Effector memory CD8-positive, alpha-beta T cell (primary cell): ENCODE results near the gene PTGR3.
A peak's percentile ranks its signal among the peaks of the same experiment; 100 is the strongest.

Experiments used
- ATAC-seq: fragments of 150-1000 bp; cut with Tn5 transposase; replicated peaks from 2 replicates; pipeline ENCODE4 v1.10.0; 2021; ENCODE audit warnings: mild to moderate bottlenecking, moderate library complexity
- DNase-seq, 3 experiments: peaks; one replicate each; pipeline ENCODE4 v3.0.0; 2021
- H3K27ac Mint-ChIP-seq, 2 donors: one replicate each; pipeline ENCODE4 v1.8.0; 2022; ENCODE audit warnings: mild to moderate bottlenecking in 2 of 2, mixed read lengths in 2 of 2, moderate library complexity in 2 of 2
- H3K27me3 Mint-ChIP-seq, 2 donors: one replicate each; pipeline ENCODE4 v1.8.0; 2022; ENCODE audit warnings: mixed read lengths in 2 of 2
- H3K36me3 Mint-ChIP-seq: one replicate; pipeline ENCODE4 v1.8.0; 2022; ENCODE audit warnings: mild to moderate bottlenecking, moderate library complexity, mixed read lengths; ENCODE audit not compliant: insufficient read depth
- H3K4me1 Mint-ChIP-seq, 2 donors: one replicate each; pipeline ENCODE4 v1.8.0; 2022; ENCODE audit warnings: low read depth in 2 of 2, mixed read lengths in 2 of 2
- H3K4me3 Mint-ChIP-seq, 2 donors: one replicate each; pipeline ENCODE4 v1.8.0; 2022; ENCODE audit warnings: mild to moderate bottlenecking in 2 of 2, mixed read lengths in 2 of 2, moderate library complexity in 2 of 2
- H3K9me3 Mint-ChIP-seq, 2 donors: one replicate each; pipeline ENCODE4 v1.8.0; 2022; ENCODE audit warnings: mixed read lengths in 2 of 2

The PTGR3 gene

DNA sequence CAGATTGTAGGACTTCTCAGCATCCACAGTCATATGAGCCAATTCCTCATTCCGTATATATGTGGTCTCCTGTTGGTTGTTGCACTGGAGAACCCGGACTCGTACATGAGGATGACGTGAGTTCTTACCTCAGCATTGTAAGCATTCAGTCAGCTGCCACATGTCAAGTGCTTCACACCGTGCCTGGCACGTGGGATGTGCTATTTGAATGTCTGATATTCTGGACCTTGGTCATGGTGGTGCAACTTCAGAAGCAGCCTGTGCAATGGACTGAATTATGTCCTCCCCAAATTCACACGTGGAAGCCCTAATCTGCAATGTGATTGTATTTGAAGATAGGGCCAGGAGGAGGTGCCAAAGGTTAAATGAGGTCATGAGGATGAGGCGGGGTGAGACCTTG is 32.1 kb downstream of the PTGR3 start:
- Mint-ChIP-seq H3K27me3 (no peaks in the 10 kb centered on the region), H3K36me3 (no peaks in the 10 kb centered on the region), H3K27ac (no peak overlapping the region), H3K4me3 (no peak overlapping the region), H3K4me1 (peaks cover 0 to 11% of the 10 kb centered on the region in 2 donors), H3K9me3 (no peaks in the 10 kb centered on the region)
- DNase-seq: no peak
- no peak for ATAC-seq

DNA sequence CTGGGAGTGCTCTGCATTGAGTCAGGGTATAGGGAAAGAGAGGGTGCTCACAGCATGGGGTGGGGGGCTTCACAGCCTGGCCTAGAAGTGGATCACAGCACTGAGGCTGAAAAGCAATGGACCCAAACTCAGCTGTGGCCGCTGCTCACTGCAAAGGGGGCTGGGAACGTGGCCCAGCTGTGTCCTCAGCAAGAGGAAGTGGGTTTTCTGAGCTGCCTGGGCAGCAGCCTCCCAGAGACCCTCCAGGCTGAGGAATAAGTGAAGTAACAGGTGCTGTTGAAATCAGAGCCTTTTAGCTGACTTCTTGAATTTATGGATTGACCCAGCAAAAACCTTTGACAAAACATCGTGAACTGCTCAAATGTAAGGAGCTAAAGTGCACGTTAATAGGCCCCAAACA is 35.2 kb downstream of the PTGR3 start:
- Mint-ChIP-seq H3K27me3 (no peaks in the 10 kb centered on the region), H3K9me3 (no peaks in the 10 kb centered on the region), H3K36me3 (no peaks in the 10 kb centered on the region), H3K4me3 (no peak overlapping the region), H3K4me1 (peaks cover 0 to 11% of the 10 kb centered on the region in 2 donors), H3K27ac (no peak overlapping the region)
- no peak for DNase-seq
- ATAC-seq: no peak

DNA sequence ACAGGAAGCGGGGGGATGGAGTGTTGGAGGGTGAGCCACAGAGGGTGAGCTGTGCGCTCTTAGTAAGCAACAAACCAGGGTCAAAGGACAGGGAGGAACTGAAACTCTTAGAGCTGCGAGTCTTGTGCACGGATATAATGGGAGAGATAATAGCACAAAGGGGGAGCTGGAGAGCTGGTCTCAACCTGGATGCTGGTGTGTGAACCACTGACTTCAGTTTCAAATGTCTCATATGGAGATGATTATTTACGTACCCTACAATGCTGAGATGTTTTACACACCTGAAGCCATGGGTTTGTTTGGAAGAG is 35.9 kb downstream of the PTGR3 start:
- H3K27me3 Mint-ChIP-seq: no peaks in the 10 kb centered on the region
- no peak overlapping the region for H3K4me3 Mint-ChIP-seq
- DNase-seq (no peak), ATAC-seq (peak; percentile 37)
- H3K9me3 Mint-ChIP-seq: no peaks in the 10 kb centered on the region
- H3K36me3 Mint-ChIP-seq: no peaks in the 10 kb centered on the region
- peak overlapping the region in 1 of 2 donors; percentile 7 for H3K27ac Mint-ChIP-seq
- H3K4me1 Mint-ChIP-seq: peaks cover 0 to 11% of the 10 kb centered on the region in 2 donors

DNA sequence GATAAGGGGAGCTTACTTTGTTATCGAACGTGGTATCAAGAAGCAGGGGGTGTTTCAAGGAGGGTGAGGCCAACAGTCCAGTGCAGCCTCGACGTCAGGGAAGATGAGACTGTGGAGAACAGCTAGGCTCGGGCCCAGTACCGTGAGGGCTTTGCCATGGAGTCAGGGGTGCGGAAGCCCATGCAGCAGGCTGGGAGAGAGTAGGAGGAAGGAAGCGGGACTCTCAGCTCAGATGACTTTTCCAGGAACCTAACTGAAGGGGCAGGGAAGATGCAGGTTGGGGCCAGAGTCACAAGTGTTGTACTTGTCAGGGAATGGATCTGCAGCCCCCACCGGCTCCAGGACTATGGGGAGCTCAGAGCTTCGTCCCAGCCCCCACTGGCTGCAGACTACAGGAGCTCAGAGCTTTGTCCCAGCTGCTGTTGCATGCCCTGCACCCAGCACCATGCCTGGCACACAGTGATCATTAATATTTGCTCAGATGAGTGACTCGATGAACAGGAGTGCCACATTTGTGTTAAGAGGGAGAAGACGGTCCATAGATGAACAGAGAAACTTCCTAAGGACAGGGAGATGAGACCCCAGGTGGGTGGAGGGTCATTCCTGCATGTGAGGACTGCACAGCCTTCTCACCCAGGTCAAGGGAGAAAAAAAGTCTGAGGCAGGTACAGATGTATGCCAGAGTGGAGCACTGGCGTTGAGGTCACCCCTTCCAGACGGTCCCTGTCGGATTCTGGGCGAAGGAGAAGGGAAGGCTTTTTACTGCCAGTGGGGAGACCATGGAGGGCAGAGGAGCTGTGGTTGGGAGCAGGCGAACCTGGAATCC is 36.4 kb downstream of the PTGR3 start:
- H3K36me3 Mint-ChIP-seq: no peaks in the 10 kb centered on the region
- H3K9me3 Mint-ChIP-seq: no peaks in the 10 kb centered on the region
- peak overlapping the region in 1 of 2 donors; percentile 7 for H3K27ac Mint-ChIP-seq
- peaks cover 0 to under 1% of the 10 kb centered on the region in 2 donors for H3K27me3 Mint-ChIP-seq
- ATAC-seq (no peak), DNase-seq (no peak)
- peaks cover 0 to 11% of the 10 kb centered on the region in 2 donors for H3K4me1 Mint-ChIP-seq
- H3K4me3 Mint-ChIP-seq: no peak overlapping the region

DNA sequence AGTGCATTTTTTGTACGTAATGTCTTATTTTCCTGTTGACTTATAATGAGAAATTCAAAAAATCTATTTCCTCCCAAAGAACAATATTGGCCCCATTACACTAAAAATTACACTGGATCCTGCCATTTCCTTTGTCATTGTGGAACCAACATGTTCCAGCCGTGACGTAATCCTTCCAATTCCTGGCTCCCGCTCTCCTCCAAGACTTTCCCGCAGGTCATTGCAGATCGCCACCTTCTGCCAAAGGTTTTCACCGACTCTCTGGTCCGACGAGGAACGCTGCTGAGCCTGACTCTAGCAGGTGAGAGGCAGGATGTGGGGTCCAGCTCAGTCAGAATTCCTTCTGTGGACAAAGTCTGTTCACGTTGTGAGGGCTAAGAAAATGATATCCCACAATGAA is 38.0 kb downstream of the PTGR3 start:
- ATAC-seq (no peak), DNase-seq (no peak)
- H3K4me3 Mint-ChIP-seq: no peak overlapping the region
- H3K4me1 Mint-ChIP-seq: peaks cover 0 to 9% of the 10 kb centered on the region in 2 donors
- peaks cover 0 to 14% of the 10 kb centered on the region in 2 donors for H3K27me3 Mint-ChIP-seq
- H3K9me3 Mint-ChIP-seq: no peaks in the 10 kb centered on the region
- H3K27ac Mint-ChIP-seq: no peak overlapping the region
- H3K36me3 Mint-ChIP-seq: no peaks in the 10 kb centered on the region

DNA sequence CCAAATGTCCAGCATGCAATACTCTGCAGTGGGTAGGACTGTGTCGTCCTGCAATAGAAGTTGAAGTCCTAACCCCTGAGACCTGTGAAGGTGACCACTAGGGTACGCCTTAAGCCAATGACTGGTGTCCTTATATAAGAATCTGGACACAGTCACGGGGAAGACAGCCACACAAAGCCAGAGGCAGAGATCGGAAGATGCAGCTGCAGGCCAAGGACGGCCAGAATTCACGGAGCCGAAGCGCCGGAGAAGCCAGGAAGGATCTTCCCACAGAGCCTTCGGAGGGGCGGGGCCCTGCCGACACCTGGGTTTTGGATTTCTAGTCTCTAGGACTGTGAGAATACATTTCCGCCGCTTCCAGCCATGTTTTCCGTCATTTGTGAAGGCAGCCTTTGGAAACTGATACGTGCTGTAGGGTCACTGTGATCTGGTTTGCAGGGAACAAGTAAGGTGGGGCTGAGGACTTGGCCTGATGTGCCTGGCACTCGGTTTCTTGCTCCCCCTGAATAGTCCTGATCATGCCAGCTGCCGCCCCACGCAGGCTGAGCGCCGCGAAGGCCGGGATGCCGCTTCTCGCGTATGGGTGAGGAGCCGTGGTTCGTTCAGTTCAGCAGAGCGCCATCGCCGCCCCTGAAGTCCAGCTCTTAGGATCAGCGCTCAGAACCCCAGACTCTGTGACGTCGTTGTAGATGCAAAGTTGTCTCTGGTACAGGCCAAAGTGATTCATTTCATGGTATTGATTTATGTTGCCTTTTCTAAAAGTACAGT is 38.7 kb downstream of the PTGR3 start:
- no peak overlapping the region for H3K27ac Mint-ChIP-seq
- no peaks in the 10 kb centered on the region for H3K36me3 Mint-ChIP-seq
- peaks cover 0 to 14% of the 10 kb centered on the region in 2 donors for H3K27me3 Mint-ChIP-seq
- ATAC-seq (no peak), DNase-seq (no peak)
- no peaks in the 10 kb centered on the region for H3K9me3 Mint-ChIP-seq
- peaks cover 0 to 9% of the 10 kb centered on the region in 2 donors for H3K4me1 Mint-ChIP-seq
- no peak overlapping the region for H3K4me3 Mint-ChIP-seq

DNA sequence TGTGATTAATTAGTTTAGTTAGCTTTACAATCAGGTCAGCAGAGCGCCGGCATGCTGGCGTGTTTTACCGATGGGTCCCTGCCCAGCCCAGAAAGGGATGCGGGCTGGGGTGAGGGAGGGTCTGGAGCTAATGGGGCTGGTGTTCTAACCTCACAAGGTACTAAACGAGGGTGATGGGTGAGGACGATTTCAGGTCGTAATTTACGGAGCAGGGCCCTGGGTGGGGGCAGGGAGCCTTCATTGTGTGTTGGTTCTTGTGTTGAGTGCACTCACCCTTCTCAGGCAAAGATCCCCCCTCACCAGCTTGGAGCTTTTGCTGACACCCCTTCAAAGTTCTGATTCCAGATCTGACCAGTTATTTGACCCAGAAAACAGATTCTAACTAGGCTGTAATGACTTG is 39.5 kb downstream of the PTGR3 start:
- DNase-seq (no peak), ATAC-seq (no peak)
- H3K27ac Mint-ChIP-seq: no peak overlapping the region
- peaks cover 0 to 9% of the 10 kb centered on the region in 2 donors for H3K4me1 Mint-ChIP-seq
- peaks cover 0 to 14% of the 10 kb centered on the region in 2 donors for H3K27me3 Mint-ChIP-seq
- H3K36me3 Mint-ChIP-seq: no peaks in the 10 kb centered on the region
- H3K9me3 Mint-ChIP-seq: no peaks in the 10 kb centered on the region
- no peak overlapping the region for H3K4me3 Mint-ChIP-seq

DNA sequence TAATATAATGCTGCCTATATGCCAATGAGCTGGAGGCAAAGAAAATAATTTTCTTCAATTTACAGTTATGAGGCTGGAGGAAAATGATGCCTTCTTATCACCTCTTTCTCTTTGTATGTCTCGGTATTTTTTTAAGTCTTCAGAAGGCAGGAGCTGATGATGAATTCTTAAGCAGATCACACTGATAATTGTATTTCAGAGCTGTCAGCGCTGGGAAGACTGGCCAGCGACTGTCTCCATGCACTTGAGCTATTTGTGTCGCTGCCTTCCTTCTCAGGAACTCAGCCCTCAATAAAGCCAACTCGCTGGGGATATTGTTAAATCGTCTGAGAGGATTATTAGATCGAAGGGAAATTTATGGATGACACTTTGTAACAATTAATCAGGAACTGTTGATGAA is 40.3 kb downstream of the PTGR3 start:
- Mint-ChIP-seq H3K9me3 (no peaks in the 10 kb centered on the region), H3K36me3 (no peaks in the 10 kb centered on the region), H3K4me3 (no peak overlapping the region), H3K27ac (no peak overlapping the region), H3K4me1 (peaks cover 0 to 9% of the 10 kb centered on the region in 2 donors), H3K27me3 (peaks cover 0 to 18% of the 10 kb centered on the region in 2 donors)
- DNase-seq (no peak), ATAC-seq (no peak)

DNA sequence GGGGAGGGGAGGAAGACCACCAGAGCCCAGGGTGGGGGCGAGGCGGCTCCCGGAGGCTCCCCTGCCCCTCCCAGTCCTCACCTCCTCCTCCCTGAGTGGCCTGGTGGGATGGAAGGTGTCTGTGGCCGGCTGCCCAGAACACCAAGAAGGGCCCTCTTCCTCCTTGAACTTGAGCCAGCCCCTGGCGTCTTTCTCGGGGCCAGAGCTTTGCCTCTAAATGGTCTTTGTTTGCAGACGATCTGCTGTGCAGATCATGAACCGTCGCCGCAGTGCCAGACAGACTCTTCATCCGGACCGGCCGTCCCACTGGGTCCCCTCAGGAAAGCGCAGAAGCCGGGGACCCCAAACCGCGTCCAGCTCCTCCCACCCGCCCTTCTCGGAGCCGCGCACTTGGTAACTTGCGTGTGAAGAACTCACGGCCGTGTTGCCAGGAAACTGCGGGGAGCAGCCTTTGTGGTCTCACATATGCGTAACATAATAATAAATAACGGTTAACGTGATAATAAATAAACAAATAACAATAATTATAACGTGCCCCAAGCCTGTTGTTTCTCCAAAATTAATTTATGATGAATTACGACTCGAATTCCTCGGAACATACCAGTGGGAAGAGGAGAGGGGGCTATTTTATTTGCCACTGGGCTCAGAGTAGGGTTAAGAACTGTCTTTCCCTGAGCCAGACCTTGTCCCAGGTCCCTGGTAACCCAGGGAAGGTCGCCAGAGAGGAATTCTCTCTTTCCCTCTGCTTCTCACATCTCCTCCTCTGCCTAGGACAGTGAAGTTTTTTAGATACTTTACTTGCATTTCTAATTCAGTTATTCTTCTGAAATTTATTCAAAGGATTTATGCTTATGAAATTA is 41.0 kb downstream of the PTGR3 start:
- H3K9me3 Mint-ChIP-seq: no peaks in the 10 kb centered on the region
- peaks cover 6 to 24% of the 10 kb centered on the region in 2 donors for H3K27me3 Mint-ChIP-seq
- peaks cover 0 to 3% of the 10 kb centered on the region in 2 donors for H3K4me1 Mint-ChIP-seq
- DNase-seq (no peak), ATAC-seq (no peak)
- H3K27ac Mint-ChIP-seq: no peak overlapping the region
- H3K4me3 Mint-ChIP-seq: no peak overlapping the region
- H3K36me3 Mint-ChIP-seq: no peaks in the 10 kb centered on the region

DNA sequence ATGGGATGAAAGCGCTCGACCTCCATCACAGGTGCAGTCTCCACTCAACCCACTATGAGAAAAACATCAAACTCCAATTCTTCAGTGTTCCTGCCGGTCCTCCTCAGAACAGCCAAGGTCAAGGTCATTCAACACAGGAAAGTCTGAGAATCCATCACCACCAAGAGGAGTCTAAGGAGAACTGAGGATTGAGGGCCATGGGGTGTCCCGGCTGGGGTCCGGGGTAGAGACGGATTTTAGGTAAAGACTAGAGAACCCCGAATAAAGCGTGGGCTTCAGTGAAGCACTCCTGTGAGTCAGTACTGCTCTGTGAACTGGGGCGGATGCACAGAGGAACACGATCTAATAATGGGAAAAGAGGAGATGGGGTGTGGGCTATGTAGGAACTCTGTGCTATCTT is 41.8 kb downstream of the PTGR3 start:
- H3K27ac Mint-ChIP-seq: no peak overlapping the region
- H3K4me1 Mint-ChIP-seq: no peaks in the 10 kb centered on the region
- DNase-seq: no peak
- ATAC-seq: no peak
- no peaks in the 10 kb centered on the region for H3K9me3 Mint-ChIP-seq
- H3K27me3 Mint-ChIP-seq: peaks cover 6 to 31% of the 10 kb centered on the region in 2 donors
- no peaks in the 10 kb centered on the region for H3K36me3 Mint-ChIP-seq
- H3K4me3 Mint-ChIP-seq: no peak overlapping the region

DNA sequence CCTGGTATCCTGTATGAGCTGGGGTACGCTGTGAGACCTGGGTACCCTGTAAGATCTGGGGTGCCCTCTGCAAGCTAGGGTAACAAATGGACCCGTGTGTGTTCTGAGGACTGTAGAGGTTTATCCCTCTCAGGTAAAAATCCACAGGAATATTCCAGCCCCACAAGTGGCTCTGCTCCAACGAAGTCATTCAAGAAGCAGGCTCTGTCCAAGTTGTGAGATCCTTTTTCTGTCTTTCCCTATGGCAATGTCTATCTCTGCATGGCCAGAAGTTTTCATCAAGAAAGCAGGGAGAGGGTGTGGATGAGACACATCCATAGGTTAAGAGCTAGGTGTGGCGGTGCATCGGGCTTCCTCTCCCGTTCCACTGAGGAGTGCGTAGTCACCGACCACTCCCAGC is 43.0 kb downstream of the PTGR3 start:
- DNase-seq (no peak), ATAC-seq (no peak)
- H3K9me3 Mint-ChIP-seq: no peaks in the 10 kb centered on the region
- H3K36me3 Mint-ChIP-seq: no peaks in the 10 kb centered on the region
- no peak overlapping the region for H3K4me3 Mint-ChIP-seq
- H3K27ac Mint-ChIP-seq: no peak overlapping the region
- H3K4me1 Mint-ChIP-seq: peaks cover 8 to 9% of the 10 kb centered on the region in 2 donors
- H3K27me3 Mint-ChIP-seq: peaks cover 6 to 43% of the 10 kb centered on the region in 2 donors

DNA sequence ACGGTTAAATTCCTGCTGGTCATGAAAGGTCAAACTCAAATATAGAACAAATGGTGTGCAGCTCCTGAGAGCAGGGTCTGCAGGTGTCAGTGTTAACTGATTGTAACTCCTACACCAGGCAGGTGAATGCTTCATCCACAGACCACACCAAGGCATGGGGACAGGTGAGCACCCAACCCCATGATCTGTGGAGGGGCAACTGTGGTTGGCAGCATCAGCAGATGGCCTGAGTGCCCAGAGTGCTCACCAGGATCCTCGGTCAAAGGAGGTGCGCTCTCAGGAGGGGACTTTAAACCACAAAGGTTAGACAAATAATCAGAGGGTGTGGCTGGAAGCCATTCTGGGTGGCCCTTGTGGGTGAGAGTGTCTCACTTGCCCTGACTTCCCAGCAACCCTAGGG is 44.5 kb downstream of the PTGR3 start:
- H3K27me3 Mint-ChIP-seq: peaks cover 6 to 57% of the 10 kb centered on the region in 2 donors
- DNase-seq (no peak), ATAC-seq (no peak)
- H3K36me3 Mint-ChIP-seq: no peaks in the 10 kb centered on the region
- no peak overlapping the region for H3K27ac Mint-ChIP-seq
- no peak overlapping the region for H3K4me3 Mint-ChIP-seq
- H3K4me1 Mint-ChIP-seq: peaks cover 8 to 9% of the 10 kb centered on the region in 2 donors
- H3K9me3 Mint-ChIP-seq: no peaks in the 10 kb centered on the region

DNA sequence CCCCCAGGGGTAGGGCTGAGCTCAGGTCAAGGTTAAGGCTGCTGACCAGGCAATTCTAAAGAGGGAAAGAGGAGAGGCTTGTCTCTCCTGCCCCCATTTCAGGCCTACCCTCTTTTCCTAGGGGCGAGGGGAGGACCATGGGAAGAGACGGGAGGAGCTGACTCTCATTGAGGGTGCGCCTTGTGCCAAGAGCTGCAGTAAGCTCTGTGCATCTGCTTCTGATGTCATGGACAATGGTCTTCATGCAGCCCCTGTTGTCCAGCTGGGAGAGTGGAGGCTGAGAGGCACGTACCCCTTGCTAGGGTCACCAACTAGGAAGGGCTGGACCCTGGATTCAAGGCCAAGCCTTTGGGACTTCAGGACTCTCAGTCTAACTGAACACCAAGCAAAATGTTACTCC is 45.2 kb downstream of the PTGR3 start:
- DNase-seq (no peak), ATAC-seq (no peak)
- Mint-ChIP-seq H3K27me3 (peaks cover 6 to 65% of the 10 kb centered on the region in 2 donors), H3K27ac (no peak overlapping the region), H3K4me3 (no peak overlapping the region), H3K4me1 (peaks cover 8 to 9% of the 10 kb centered on the region in 2 donors), H3K36me3 (no peaks in the 10 kb centered on the region), H3K9me3 (no peaks in the 10 kb centered on the region)
